ENCODE results near the gene INAFM1.

INAFM1 gene

DNA sequence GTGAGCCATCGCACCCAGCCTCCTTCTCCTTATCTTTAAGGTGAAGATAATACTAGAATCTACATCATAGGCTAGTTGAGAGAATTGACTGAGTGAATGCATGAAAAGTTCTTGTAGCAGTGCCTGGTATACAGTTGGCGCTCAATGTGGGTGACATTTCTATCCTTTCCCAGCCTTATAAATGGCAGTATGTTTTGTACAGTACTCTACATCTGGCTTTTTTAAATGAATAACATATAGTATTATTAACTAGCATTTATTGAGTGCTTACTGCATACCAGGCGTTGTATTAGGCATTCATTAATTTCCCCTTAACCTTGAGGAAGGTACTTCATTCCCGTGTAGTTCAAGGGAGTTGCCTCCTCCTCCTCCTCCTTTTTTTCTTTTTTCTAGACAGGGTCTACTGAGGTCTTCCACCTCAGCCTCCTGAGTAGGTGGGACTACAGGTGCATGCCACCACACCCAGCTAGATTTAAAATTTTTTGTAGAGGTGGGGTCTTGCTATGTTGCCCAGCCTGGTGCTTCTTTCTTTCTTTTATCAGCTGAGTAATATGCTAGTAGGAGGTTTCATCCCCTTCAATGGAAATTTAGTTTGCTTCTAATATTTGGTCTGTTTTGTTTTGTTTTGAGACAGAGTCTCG, 37.8 kb downstream of the INAFM1 start:
- DNase-seq: no peak

DNA sequence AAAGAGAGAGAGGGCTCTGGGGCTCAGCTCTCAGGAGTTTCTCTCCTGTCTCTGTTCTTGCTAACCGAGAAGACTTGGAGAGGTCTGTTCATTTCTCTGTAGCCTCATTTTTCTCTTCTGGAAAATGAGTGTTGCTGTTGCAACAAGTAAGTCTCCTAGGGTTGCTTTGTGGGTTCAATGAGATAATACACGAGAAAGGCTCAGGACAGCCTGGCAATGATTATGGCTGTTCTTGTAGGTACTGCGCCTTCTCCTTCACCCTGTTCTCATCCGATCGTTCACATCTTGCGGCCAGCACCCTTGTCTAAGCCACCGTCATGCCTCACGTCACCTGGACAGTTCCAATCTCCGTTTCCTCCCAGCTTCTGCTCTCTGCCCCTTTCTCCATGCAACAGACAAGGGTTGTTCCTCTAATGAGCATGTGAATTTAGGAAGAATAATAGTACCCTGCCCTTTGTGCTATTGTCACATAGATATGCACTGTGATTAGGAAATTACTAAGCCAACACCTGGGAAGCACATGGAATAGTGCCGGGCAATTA, 39.1 kb downstream of the INAFM1 start:
- DNase-seq: no peak

DNA sequence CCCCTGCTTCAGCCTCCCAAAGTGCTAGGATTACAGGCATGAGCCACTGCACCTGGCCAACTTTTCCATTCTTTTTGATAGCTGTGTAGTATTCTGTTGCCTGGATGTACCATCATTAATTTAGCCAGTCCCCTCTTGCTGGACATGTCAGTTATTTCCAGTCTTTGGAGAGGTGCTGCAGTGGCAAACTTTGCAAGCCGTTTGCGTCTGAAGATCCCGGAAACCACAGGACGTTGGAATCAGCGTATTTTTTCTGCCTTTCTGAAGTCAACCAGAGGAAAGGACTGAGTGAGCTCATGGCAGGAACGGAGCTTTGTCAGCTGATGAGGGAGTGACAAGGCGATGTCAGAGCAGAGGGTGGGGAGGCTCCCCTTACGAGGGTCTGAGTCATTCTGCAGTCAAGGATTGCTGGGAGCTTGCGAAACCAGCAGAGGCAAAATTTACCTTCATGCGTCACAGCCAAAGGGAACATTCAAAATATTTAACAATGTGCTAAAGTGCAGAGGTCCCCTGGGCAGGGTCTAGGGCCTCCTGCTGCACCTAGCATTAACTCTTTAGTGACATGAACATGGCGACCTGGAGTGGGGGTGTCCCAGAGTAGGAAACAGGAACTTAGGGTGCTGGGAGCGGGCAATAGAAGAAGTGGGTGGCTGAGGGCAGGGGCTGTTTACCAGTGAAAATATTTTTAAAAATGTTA, 40.6 kb downstream of the INAFM1 start:
- DNase-seq: no peak

DNA sequence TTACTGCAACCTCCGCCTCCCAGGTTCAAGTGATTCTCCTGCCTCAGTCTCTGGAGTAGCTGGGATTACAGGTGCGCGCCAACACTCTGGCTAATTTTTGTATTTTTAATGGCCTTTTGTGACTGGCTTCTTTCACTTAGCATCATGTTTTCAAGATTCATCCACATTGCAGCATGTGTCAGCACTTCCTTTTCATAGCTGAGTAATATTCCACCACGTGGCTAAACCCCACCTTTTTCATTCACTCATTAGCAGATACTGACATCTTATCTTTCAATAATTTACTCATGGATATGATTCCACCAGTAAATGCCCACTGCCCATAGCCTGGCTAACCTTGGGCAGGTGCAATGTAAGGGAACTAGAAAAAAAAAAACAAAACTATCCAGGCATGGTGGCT, 41.8 kb downstream of the INAFM1 start:
- no peak for DNase-seq

DNA sequence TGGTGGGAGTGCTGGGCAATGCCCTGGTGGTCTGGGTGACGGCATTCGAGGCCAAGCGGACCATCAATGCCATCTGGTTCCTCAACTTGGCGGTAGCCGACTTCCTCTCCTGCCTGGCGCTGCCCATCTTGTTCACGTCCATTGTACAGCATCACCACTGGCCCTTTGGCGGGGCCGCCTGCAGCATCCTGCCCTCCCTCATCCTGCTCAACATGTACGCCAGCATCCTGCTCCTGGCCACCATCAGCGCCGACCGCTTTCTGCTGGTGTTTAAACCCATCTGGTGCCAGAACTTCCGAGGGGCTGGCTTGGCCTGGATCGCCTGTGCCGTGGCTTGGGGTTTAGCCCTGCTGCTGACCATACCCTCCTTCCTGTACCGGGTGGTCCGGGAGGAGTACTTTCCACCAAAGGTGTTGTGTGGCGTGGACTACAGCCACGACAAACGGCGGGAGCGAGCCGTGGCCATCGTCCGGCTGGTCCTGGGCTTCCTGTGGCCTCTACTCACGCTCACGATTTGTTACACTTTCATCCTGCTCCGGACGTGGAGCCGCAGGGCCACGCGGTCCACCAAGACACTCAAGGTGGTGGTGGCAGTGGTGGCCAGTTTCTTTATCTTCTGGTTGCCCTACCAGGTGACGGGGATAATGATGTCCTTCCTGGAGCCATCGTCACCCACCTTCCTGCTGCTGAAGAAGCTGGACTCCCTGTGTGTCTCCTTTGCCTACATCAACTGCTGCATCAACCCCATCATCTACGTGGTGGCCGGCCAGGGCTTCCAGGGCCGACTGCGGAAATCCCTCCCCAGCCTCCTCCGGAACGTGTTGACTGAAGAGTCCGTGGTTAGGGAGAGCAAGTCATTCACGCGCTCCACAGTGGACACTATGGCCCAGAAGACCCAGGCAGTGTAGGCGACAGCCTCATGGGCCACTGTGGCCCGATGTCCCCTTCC, 45.5 kb downstream of the INAFM1 start:
- DNase-seq: no peak

DNA sequence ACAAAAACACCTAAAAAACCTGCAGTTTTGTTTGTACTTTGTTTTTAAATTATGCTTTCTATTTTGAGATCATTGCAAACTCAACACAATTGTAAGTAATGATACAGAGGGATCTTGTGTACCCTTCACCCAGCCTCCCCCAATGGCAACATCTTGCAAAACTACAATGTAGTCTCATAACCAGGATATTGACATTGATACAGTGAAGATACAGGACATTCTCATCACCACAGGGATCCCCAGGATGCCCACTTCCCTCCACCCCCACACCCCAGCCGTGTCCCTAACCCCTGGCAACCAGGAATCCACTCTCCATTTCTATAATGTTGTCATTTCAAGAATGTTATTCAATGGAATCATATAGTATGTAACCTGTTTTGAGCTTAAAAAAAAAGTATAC, 46.9 kb downstream of the INAFM1 start:
- DNase-seq: no peak

DNA sequence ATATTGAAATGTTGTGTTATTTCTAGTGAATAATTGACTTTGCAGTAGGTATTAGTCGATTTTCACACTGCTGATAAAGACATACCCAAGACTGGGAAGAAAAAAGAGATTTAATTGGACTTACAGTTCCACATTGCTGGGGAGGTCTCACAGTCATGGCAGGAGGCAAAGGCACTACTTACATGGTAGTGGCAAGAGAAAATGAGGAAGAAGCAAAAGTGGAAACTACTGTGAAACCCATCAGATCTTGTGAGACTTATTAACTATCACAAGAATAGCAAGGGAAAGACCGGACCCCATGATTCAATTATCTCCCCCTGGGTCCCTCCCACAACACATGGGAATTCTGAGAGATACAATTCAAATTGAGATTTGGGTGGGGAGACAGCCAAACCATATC, 47.4 kb downstream of the INAFM1 start:
- DNase-seq: no peak

DNA sequence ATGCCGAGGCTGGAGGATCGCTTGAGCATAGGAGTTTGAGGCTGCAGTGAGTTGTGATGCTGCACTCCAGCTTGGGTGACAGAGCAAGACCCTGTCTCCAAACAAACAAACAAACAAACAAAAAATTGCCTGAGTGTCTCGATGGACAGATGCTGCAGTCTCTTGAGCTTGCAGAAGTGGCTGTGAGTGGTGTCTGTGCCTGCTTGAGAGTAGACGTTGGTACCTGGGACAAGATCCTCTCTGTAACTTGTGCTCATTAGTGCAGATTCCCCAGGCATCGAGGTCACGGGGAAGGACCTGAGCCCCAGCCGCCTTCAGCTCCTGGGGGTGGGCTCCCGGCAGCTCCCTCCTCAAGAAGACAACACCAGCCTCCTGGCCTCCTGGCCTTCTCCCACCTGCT, 48.7 kb downstream of the INAFM1 start:
- no peak for DNase-seq

DNA sequence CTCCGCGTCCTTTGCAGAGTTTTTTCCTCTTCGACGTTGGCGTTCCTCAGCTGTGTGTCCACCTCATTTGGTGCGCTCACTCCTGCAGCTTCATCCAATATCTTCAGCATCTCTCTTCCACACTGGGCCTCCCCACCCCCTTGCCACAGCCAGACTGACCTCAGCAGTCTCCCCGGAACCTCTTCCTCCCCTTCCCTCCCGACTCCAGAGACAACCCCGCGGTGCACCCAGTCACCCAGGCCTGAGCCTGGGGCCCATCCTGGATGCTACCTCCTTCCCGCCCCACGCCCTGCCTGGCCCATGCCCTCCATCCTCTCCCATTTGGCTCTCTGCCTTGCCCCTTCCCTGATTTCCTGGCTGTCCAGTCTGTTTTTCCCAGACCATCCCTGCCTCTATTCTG, 49.2 kb downstream of the INAFM1 start:
- DNase-seq: no peak

DNA sequence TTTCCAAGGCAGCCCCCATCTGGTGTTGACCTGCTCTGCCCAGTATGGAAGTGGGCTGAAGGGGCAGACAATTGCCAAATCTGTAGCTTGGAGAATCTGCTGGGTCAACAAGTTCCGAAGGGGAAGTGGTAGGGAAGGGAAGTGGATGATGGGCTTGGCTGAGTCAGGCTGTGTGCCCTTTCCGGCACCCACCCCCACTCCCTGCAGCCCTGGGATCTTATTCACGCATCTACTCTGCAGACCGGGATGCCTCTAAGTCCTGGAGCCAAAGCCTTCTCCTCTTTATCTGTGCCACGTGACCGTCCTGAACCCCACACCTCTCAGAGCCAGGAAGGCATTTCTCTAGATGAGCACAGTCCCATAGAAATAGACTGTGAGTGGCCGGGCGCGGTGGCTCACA, 49.8 kb downstream of the INAFM1 start:
- no peak for DNase-seq
